Caco-2 (cell line): ENCODE data around the gene PTTG1IP. TPM values are rescaled to one million over a fixed set of nuclear protein-coding genes. Genes with fewer than 3 reads are reported as not detected.
A peak's percentile ranks its signal among the peaks of the same experiment; 100 is the strongest.

Experiments
- BruUV-seq: library from RNA; stranded (reverse); fragments of 400-500 nt; replicated peaks from 2 replicates; lab custom pipeline; 2021; lab: Mats Ljungman, UMichigan
- CTCF ChIA-PET: fragments of 300-600 bp; sonication (Branson Sonifier 250); formaldehyde crosslinking; loops from one replicate; lab custom pipeline; 2022; ENCODE audit warnings: antibody characterized with exemption; lab: Charles Lee
- POLR2A ChIA-PET: fragments of 300-600 bp; sonication (Branson Sonifier 250); formaldehyde crosslinking; loops from one replicate; lab custom pipeline; 2022; ENCODE audit warnings: antibody characterized with exemption; lab: Charles Lee
- DNase-seq, 2 experiments: peaks; one replicate each; pipeline versions ENCODE4 v3.0.0 to v3.0.0-alpha.2; 2020 to 2022
- H3K27me3 ChIP-seq: replicated peaks from 2 replicates; pipeline ENCODE4 v1.6.0; 2011; ENCODE audit warnings: low read length; ENCODE audit not compliant: control insufficient read depth, insufficient read depth
- H3K36me3 ChIP-seq: 2 replicates; pipeline ENCODE4 v1.5.1; 2011; ENCODE audit warnings: low read length; ENCODE audit not compliant: control insufficient read depth, insufficient read depth
- H3K4me1 ChIP-seq: fragments of 250-450 bp; sonication (Bioruptor Pico); 2 replicates; pipeline ENCODE4 v1.5.1; 2020; ENCODE audit warnings: mild to moderate bottlenecking
- H3K4me3 ChIP-seq: 2 replicates; pipeline ENCODE4 v1.5.1; 2011; ENCODE audit warnings: low read depth, mild to moderate bottlenecking, control low read depth, low read length
- H3K9me3 ChIP-seq: fragments of 250-450 bp; sonication (Bioruptor Pico); 2 replicates; pipeline ENCODE4 v1.5.1; 2020; ENCODE audit warnings: mild to moderate bottlenecking, moderate library complexity
- H3K27ac Mint-ChIP-seq: one replicate; pipeline ENCODE4 v1.8.0; 2022; ENCODE audit warnings: mixed read lengths; ENCODE audit not compliant: unreplicated experiment
- H3K27me3 Mint-ChIP-seq: one replicate; pipeline ENCODE4 v1.8.0; 2022; ENCODE audit warnings: mixed read lengths; ENCODE audit not compliant: insufficient read depth, unreplicated experiment
- H3K36me3 Mint-ChIP-seq: one replicate; pipeline ENCODE4 v1.8.0; 2022; ENCODE audit warnings: mild to moderate bottlenecking, mixed read lengths; ENCODE audit not compliant: insufficient read depth, unreplicated experiment
- H3K4me1 Mint-ChIP-seq: one replicate; pipeline ENCODE4 v1.8.0; 2022; ENCODE audit warnings: low read depth, mixed read lengths; ENCODE audit not compliant: unreplicated experiment
- H3K4me3 Mint-ChIP-seq: one replicate; pipeline ENCODE4 v1.8.0; 2022; ENCODE audit warnings: mild to moderate bottlenecking, moderate library complexity, mixed read lengths; ENCODE audit not compliant: unreplicated experiment
- H3K9me3 Mint-ChIP-seq: one replicate; pipeline ENCODE4 v1.8.0; 2022; ENCODE audit warnings: mixed read lengths; ENCODE audit not compliant: unreplicated experiment
- CTCF ChIP-seq, 2 experiments: fragments of 200-600 bp in 1 of 2; IDR thresholded peaks; 1 replicate in 1 of 2; 2 replicates in 1 of 2; pipeline versions ENCODE4 v1.5.1 to v1.8.0; 2011 to 2022; ENCODE audit warnings: antibody characterized with exemption in 1 of 2, control low read depth in 1 of 2, inconsistent platforms in 1 of 2, low read depth in 1 of 2, low read length in 1 of 2, mild to moderate bottlenecking in 1 of 2, moderate library complexity in 1 of 2; ENCODE audit not compliant: insufficient read depth in 1 of 2, severe bottlenecking in 1 of 2, unreplicated experiment in 1 of 2
- intact Hi-C: fragments of 100-400 bp; cut with micrococcal nuclease; formaldehyde crosslinking; loops from one replicate; pipeline ENCODE4 v1.10.0; 2022; ENCODE audit not compliant: unreplicated experiment
- total RNA-seq: library from RNA; stranded (reverse); gene quantifications from 2 replicates; pipeline ENCODE4 v1.2.3, GENCODE V29; 2022

The PTTG1IP gene
- total RNA-seq, 1 experiment from 2014 or later: 296 TPM

- Histone ChIP-seq H3K4me1 (peaks cover 22% of the 10 kb centered on the region), H3K4me3 (no peak overlapping the region), H3K9me3 (no peaks in the 10 kb centered on the region), H3K27me3 (no peaks in the 10 kb centered on the region), H3K36me3 (peaks cover 1% of the 10 kb centered on the region; the same call in 1 of the 2 replicates)
- intact Hi-C loops: no loop called here
- Mint-ChIP-seq H3K9me3 (no peaks in the 10 kb centered on the region), H3K4me3 (no peak overlapping the region), H3K27me3 (no peaks in the 10 kb centered on the region), H3K36me3 (peaks cover 86% of the 10 kb centered on the region), H3K27ac (no peak overlapping the region), H3K4me1 (peaks cover 14% of the 10 kb centered on the region)
- BruUV-seq: no TSS peak
- DNase-seq: no peak
- CTCF ChIA-PET: no interaction called here
- no peak for TF ChIP-seq CTCF (IDR thresholded peaks at IDR 0.05; ENCODE audit: insufficient read depth in 1 of 2, low read depth in 1 of 2, low read length in 1 of 2, severe bottlenecking in 1 of 2, unreplicated experiment in 1 of 2)
- POLR2A ChIA-PET: no interaction called here
Observed at GRCh38 chr21:44803651-44804050, 69.8 kb downstream of the PTTG1IP start.

- intact Hi-C loops: no loop called here
- BruUV-seq: no TSS peak
- DNase-seq: peak; percentile 43 to 50
- ChIA-PET POLR2A (interaction anchor here (1.0 to 4.5 kb wide), 3 partner anchors 15 to 464 kb away, joined by 9 to 24 read pairs (median 9); partner anchors contain the start of genes CFAP410, PTTG1IP and SUMO3), CTCF (interaction anchor here (0.6 to 1.6 kb wide), 3 partner anchors 9 to 71 kb away, joined by 4 to 13 read pairs (median 4); partner anchors contain the start of gene PTTG1IP)
- H3K27me3 Mint-ChIP-seq: no peaks in the 10 kb centered on the region
- peaks cover 14% of the 10 kb centered on the region for H3K4me1 Mint-ChIP-seq
- no peaks in the 10 kb centered on the region for H3K27me3 ChIP-seq
- peaks cover 1% of the 10 kb centered on the region; the same call in 1 of the 2 replicates for H3K36me3 ChIP-seq
- peak overlapping the region; percentile 77 for H3K27ac Mint-ChIP-seq
- H3K4me3 ChIP-seq: peak overlapping the region; percentile 72
- no peaks in the 10 kb centered on the region for H3K9me3 Mint-ChIP-seq
- peak overlapping the region; percentile 84 for H3K4me3 Mint-ChIP-seq
- H3K36me3 Mint-ChIP-seq: peaks cover 86% of the 10 kb centered on the region
- H3K4me1 ChIP-seq: peaks cover 22% of the 10 kb centered on the region
- H3K9me3 ChIP-seq: no peaks in the 10 kb centered on the region
- no peak for TF ChIP-seq CTCF (IDR thresholded peaks at IDR 0.05; ENCODE audit: insufficient read depth in 1 of 2, low read depth in 1 of 2, low read length in 1 of 2, severe bottlenecking in 1 of 2, unreplicated experiment in 1 of 2)
Observed at GRCh38 chr21:44802396-44803153, 70.9 kb downstream of the PTTG1IP start.

- ChIA-PET CTCF (interaction anchor here (0.5 to 1.6 kb wide), 10 partner anchors 9 to 1331 kb away, joined by 3 to 13 read pairs (median 3); partner anchors contain the start of gene PTTG1IP), POLR2A (interaction anchor here (1.0 to 4.5 kb wide), 4 partner anchors 16 to 463 kb away, joined by 3 to 24 read pairs (median 9); partner anchors contain the start of genes CFAP410, PTTG1IP and SUMO3)
- peak within 1 kb of the TSS; percentile 77 for H3K27ac Mint-ChIP-seq
- Histone ChIP-seq H3K4me1 (peaks cover 22% of the 10 kb centered on the region), H3K27me3 (no peaks in the 10 kb centered on the region), H3K36me3 (peaks cover 1% of the 10 kb centered on the region; the same call in 1 of the 2 replicates), H3K9me3 (no peaks in the 10 kb centered on the region), H3K4me3 (peak within 1 kb of the TSS; percentile 72)
- peak; percentile 82 to 91 for DNase-seq
- H3K36me3 Mint-ChIP-seq: peaks cover 87% of the 10 kb centered on the region
- no peak for TF ChIP-seq CTCF (IDR thresholded peaks at IDR 0.05; ENCODE audit: insufficient read depth in 1 of 2, low read depth in 1 of 2, low read length in 1 of 2, severe bottlenecking in 1 of 2, unreplicated experiment in 1 of 2)
- intact Hi-C loops: no loop called here
- peaks cover 14% of the 10 kb centered on the region for H3K4me1 Mint-ChIP-seq
- no peaks in the 10 kb centered on the region for H3K9me3 Mint-ChIP-seq
- peak within 1 kb of the TSS; percentile 84 for H3K4me3 Mint-ChIP-seq
- BruUV-seq: TSS peak; percentile 56
- no peaks in the 10 kb centered on the region for H3K27me3 Mint-ChIP-seq
Observed at GRCh38 chr21:44801468-44802395, 71.8 kb downstream of the PTTG1IP start, which contains the start of gene UBE2G2. Gene UBE2G2 (minus strand): TSS chr21:44801820. CDS start chr21:44801748, 72 bp downstream.
